OCI-LY3 (cell line): ENCODE measurements around the gene AUTS2.

ENCODE experiments used
- EZH2phosphoT487 ChIP-seq: fragments of 200-600 bp; shearing (Covaris generic); IDR thresholded peaks from 2 replicates; pipeline ENCODE4 v1.6.1; 2018; ENCODE audit warnings: antibody characterized with exemption, mixed run types, low read depth
- TF ChIP-seq, protein P1 (sequence below): fragments of 200-600, 300-600 bp; sonication (generic); IDR thresholded peaks from 2 replicates; pipeline ENCODE4 v1.5.1; 2014; ENCODE audit warnings: antibody characterized with exemption, low read length, low read depth

DNA sequence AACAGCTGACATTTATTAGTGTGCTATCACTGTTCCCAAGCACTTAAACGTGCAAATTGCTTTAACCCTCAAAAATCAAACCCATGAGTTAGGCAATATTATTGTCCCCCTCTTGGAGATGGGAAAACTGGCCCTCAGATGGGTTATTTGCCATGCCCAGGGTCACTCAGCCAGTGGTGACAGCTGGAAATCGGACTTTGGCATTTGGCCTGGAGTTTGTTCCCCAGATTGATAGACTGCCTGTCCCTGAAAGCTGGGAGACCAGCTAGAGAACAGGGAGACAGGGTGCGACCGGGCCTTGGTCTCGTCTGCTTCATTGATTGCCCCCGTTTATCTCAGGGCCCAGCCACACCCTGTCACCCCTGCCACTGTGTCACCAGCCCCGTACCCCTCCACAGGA lies 1167.4 kb downstream of the AUTS2 start:
- TF ChIP-seq, protein P1, sequence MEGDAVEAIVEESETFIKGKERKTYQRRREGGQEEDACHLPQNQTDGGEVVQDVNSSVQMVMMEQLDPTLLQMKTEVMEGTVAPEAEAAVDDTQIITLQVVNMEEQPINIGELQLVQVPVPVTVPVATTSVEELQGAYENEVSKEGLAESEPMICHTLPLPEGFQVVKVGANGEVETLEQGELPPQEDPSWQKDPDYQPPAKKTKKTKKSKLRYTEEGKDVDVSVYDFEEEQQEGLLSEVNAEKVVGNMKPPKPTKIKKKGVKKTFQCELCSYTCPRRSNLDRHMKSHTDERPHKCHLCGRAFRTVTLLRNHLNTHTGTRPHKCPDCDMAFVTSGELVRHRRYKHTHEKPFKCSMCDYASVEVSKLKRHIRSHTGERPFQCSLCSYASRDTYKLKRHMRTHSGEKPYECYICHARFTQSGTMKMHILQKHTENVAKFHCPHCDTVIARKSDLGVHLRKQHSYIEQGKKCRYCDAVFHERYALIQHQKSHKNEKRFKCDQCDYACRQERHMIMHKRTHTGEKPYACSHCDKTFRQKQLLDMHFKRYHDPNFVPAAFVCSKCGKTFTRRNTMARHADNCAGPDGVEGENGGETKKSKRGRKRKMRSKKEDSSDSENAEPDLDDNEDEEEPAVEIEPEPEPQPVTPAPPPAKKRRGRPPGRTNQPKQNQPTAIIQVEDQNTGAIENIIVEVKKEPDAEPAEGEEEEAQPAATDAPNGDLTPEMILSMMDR = no peak
- TF ChIP-seq EZH2phosphoT487 = no peak
